ENCODE results near the gene TNIP1. TPM values are rescaled to one million over a fixed set of nuclear protein-coding genes. Genes with fewer than 3 reads are reported as not detected.

The TNIP1 gene
- total RNA-seq, 1 donor from 2014 or later, result 65.6 TPM

DNA sequence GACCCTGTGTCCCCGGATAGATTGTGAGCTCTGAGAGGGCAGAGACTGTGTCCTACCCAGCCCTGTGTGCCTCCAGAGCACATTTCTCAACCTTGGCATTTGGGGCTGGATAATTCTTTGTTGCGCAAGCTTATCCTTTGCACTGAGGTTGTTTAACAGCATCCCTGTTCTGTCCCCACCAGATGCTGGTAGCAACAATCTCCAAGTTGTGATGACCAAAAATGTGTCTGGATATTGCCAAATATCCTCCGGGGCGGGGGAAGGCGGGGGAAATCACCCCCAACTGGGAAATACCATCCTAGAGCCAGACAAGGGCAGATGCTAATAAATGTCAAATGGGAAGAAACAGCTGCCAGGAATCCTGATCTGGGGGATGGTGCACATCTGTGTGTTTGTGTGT lies 24.0 kb upstream of the TNIP1 start:
- no peaks in the 10 kb centered on the region for H3K27me3 ChIP-seq (ENCODE audit: control insufficient read depth, insufficient read depth, low read length)
- H3K36me3 ChIP-seq (ENCODE audit: control insufficient read depth, insufficient read depth, low read length), result no peaks in the 10 kb centered on the region
- H3K4me3 ChIP-seq (ENCODE audit: low read depth, low read length), result no peak overlapping the region
- FAIRE-seq (no peak), DNase-seq (ENCODE audit: low read depth) (no peak)
- TF ChIP-seq CTCF (IDR thresholded peaks at IDR 0.05; ENCODE audit: insufficient read depth, low read length, severe bottlenecking), result no peak

GRCh38 chr5:151101746-151102145 lies 20.9 kb upstream of the TNIP1 start:
- FAIRE-seq, result no peak
- no peaks in the 10 kb centered on the region for H3K36me3 ChIP-seq (ENCODE audit: control insufficient read depth, insufficient read depth, low read length)
- no peak for TF ChIP-seq CTCF (IDR thresholded peaks at IDR 0.05; ENCODE audit: insufficient read depth, low read length, severe bottlenecking)
- H3K4me3 ChIP-seq (ENCODE audit: low read depth, low read length), result no peak overlapping the region
- DNase-seq (ENCODE audit: low read depth), result no peak
- H3K27me3 ChIP-seq (ENCODE audit: control insufficient read depth, insufficient read depth, low read length), result no peaks in the 10 kb centered on the region

DNA sequence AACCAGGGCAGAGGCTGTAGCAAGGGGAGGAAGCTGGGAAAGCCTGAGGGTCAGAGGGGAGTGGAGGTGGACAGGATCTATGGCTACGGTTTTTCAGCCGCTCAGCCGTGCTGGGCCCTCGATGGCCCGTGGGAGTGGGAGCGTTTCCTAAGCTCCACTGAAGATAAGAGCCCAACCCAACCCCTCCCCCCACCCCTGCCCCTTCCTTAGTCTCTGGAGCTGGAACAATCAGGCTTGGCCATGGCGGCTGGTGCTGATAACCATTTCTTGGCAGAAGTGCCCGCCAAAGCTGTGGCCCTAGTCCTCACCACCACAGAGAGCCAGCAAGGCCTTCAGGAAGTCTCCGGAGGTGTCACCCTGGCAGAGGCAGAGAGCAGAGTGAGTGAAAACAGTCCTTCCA lies 20.3 kb upstream of the TNIP1 start:
- Histone ChIP-seq H3K27me3 (ENCODE audit: control insufficient read depth, insufficient read depth, low read length) (no peaks in the 10 kb centered on the region), H3K4me3 (ENCODE audit: low read depth, low read length) (no peak overlapping the region), H3K36me3 (ENCODE audit: control insufficient read depth, insufficient read depth, low read length) (no peaks in the 10 kb centered on the region)
- no peak for TF ChIP-seq CTCF (IDR thresholded peaks at IDR 0.05; ENCODE audit: insufficient read depth, low read length, severe bottlenecking)
- FAIRE-seq (no peak), DNase-seq (ENCODE audit: low read depth) (no peak)

GRCh38 chr5:151100681-151101080 lies 19.8 kb upstream of the TNIP1 start:
- H3K27me3 ChIP-seq (ENCODE audit: control insufficient read depth, insufficient read depth, low read length), result no peaks in the 10 kb centered on the region
- no peak overlapping the region for H3K4me3 ChIP-seq (ENCODE audit: low read depth, low read length)
- FAIRE-seq (no peak), DNase-seq (ENCODE audit: low read depth) (no peak)
- TF ChIP-seq CTCF (IDR thresholded peaks at IDR 0.05; ENCODE audit: insufficient read depth, low read length, severe bottlenecking), result no peak
- no peaks in the 10 kb centered on the region for H3K36me3 ChIP-seq (ENCODE audit: control insufficient read depth, insufficient read depth, low read length)

DNA sequence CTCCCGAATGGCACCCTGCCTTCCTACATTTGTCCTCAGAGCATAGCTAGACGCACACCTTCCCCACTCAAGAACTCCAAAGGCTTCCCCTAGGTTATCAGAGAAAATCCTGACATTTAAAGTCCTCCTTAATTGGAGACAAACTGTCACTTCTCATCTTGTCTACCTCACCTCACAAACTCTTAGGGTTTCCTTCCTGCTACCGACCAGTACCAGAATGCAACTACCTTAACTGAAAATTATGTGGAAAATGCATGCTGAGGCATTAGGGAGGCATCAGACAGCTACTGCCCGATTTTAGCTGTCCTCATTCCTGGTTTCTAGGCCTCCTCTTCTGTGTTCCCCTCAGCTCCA lies 17.9 kb upstream of the TNIP1 start:
- no peak overlapping the region for H3K4me3 ChIP-seq (ENCODE audit: low read depth, low read length)
- H3K36me3 ChIP-seq (ENCODE audit: control insufficient read depth, insufficient read depth, low read length), result no peaks in the 10 kb centered on the region
- no peak for DNase-seq (ENCODE audit: low read depth)
- FAIRE-seq, result no peak
- no peak for TF ChIP-seq CTCF (IDR thresholded peaks at IDR 0.05; ENCODE audit: insufficient read depth, low read length, severe bottlenecking)
- H3K27me3 ChIP-seq (ENCODE audit: control insufficient read depth, insufficient read depth, low read length), result no peaks in the 10 kb centered on the region
